ENCODE results near the gene GRHPR.
A peak's percentile ranks its signal among the peaks of the same experiment; 100 is the strongest.
"Not testable (repeated sequence)": the region's sequence is repeated elsewhere in the genome, so short reads cannot be mapped to it uniquely, and the experiment has no call there.

The GRHPR gene

GRCh38 chr9:37453827-37454226 is 31.3 kb downstream of the GRHPR start:
- Histone ChIP-seq H3K27ac (ENCODE audit: low read length) (no peak overlapping the region), H3K36me3 (ENCODE audit: control insufficient read depth in 1 of 2, insufficient read depth in 2 of 2, low read length in 2 of 2) (no peaks in the 10 kb centered on the region)

GRCh38 chr9:37454238-37454637 is 31.7 kb downstream of the GRHPR start:
- no peaks in the 10 kb centered on the region for H3K27me3 ChIP-seq (ENCODE audit: low read depth, low read length)
- peaks cover 0 to 15% of the 10 kb centered on the region in 2 donors for H3K4me1 ChIP-seq (ENCODE audit: control insufficient read depth in 1 of 2, insufficient read depth in 2 of 2, low read length in 2 of 2)
- peaks cover 0 to 2% of the 10 kb centered on the region in 2 donors for H3K9me3 ChIP-seq (ENCODE audit: control insufficient read depth in 1 of 2, low read length in 2 of 2)
- no peak overlapping the region for H3K27ac ChIP-seq (ENCODE audit: low read length)
- H3K4me3 ChIP-seq (ENCODE audit: low read depth in 1 of 2, low read length in 2 of 2) = no peak overlapping the region
- no peaks in the 10 kb centered on the region for H3K36me3 ChIP-seq (ENCODE audit: control insufficient read depth in 1 of 2, insufficient read depth in 2 of 2, low read length in 2 of 2)

More at GRCh38 chr9:37453827-37454226, 31.3 kb downstream of the GRHPR start:
- H3K4me3 ChIP-seq (ENCODE audit: low read depth in 1 of 2, low read length in 2 of 2) = no peak overlapping the region
- H3K27me3 ChIP-seq (ENCODE audit: low read depth, low read length) = no peaks in the 10 kb centered on the region
- H3K4me1 ChIP-seq (ENCODE audit: control insufficient read depth in 1 of 2, insufficient read depth in 2 of 2, low read length in 2 of 2) = peaks cover 0 to 15% of the 10 kb centered on the region in 2 donors
- peaks cover 0 to 2% of the 10 kb centered on the region in 2 donors for H3K9me3 ChIP-seq (ENCODE audit: control insufficient read depth in 1 of 2, low read length in 2 of 2)

- no peak overlapping the region for H3K27ac ChIP-seq (ENCODE audit: low read length)
- H3K9me3 ChIP-seq (ENCODE audit: control insufficient read depth in 1 of 2, low read length in 2 of 2) = peaks cover 0 to 2% of the 10 kb centered on the region in 2 donors
- H3K4me3 ChIP-seq (ENCODE audit: low read depth in 1 of 2, low read length in 2 of 2) = no peak overlapping the region
- H3K27me3 ChIP-seq (ENCODE audit: low read depth, low read length) = no peaks in the 10 kb centered on the region
- H3K4me1 ChIP-seq (ENCODE audit: control insufficient read depth in 1 of 2, insufficient read depth in 2 of 2, low read length in 2 of 2) = peaks cover 0 to 15% of the 10 kb centered on the region in 2 donors
- no peaks in the 10 kb centered on the region for H3K36me3 ChIP-seq (ENCODE audit: control insufficient read depth in 1 of 2, insufficient read depth in 2 of 2, low read length in 2 of 2)
Observed at GRCh38 chr9:37455884-37456647, 33.6 kb downstream of the GRHPR start.

- H3K4me1 ChIP-seq (ENCODE audit: control insufficient read depth in 1 of 2, insufficient read depth in 2 of 2, low read length in 2 of 2) = peaks cover 0 to 11% of the 10 kb centered on the region in 2 donors
- H3K36me3 ChIP-seq (ENCODE audit: control insufficient read depth in 1 of 2, insufficient read depth in 2 of 2, low read length in 2 of 2) = no peaks in the 10 kb centered on the region
- no peak overlapping the region for H3K27ac ChIP-seq (ENCODE audit: low read length)
- H3K27me3 ChIP-seq (ENCODE audit: low read depth, low read length) = no peaks in the 10 kb centered on the region
- H3K9me3 ChIP-seq (ENCODE audit: control insufficient read depth in 1 of 2, low read length in 2 of 2) = peaks cover 0 to 2% of the 10 kb centered on the region in 2 donors
- H3K4me3 ChIP-seq (ENCODE audit: low read depth in 1 of 2, low read length in 2 of 2) = no peak overlapping the region
Observed at GRCh38 chr9:37456817-37457216, 34.3 kb downstream of the GRHPR start.

GRCh38 chr9:37464006-37464405 is 41.5 kb downstream of the GRHPR start:
- no peaks in the 10 kb centered on the region for H3K9me3 ChIP-seq (ENCODE audit: control insufficient read depth in 1 of 2, low read length in 2 of 2)
- H3K36me3 ChIP-seq (ENCODE audit: control insufficient read depth in 1 of 2, insufficient read depth in 2 of 2, low read length in 2 of 2) = peaks cover 0 to 9% of the 10 kb centered on the region in 2 donors
- peaks cover 16 to 17% of the 10 kb centered on the region in 2 donors for H3K4me1 ChIP-seq (ENCODE audit: control insufficient read depth in 1 of 2, insufficient read depth in 2 of 2, low read length in 2 of 2)
- peak overlapping the region; percentile 97 for H3K27ac ChIP-seq (ENCODE audit: low read length)
- no peaks in the 10 kb centered on the region for H3K27me3 ChIP-seq (ENCODE audit: low read depth, low read length)
- peak overlapping the region; percentile 88 to 96 for H3K4me3 ChIP-seq (ENCODE audit: low read depth in 1 of 2, low read length in 2 of 2)

- Histone ChIP-seq H3K9me3 (ENCODE audit: control insufficient read depth in 1 of 2, low read length in 2 of 2) (no peaks in the 10 kb centered on the region), H3K27ac (ENCODE audit: low read length) (peak overlapping the region; percentile 97), H3K4me3 (ENCODE audit: low read depth in 1 of 2, low read length in 2 of 2) (peak overlapping the region; percentile 88 to 96), H3K36me3 (ENCODE audit: control insufficient read depth in 1 of 2, insufficient read depth in 2 of 2, low read length in 2 of 2) (peaks cover 0 to 9% of the 10 kb centered on the region in 2 donors), H3K27me3 (ENCODE audit: low read depth, low read length) (no peaks in the 10 kb centered on the region), H3K4me1 (ENCODE audit: control insufficient read depth in 1 of 2, insufficient read depth in 2 of 2, low read length in 2 of 2) (peaks cover 16 to 17% of the 10 kb centered on the region in 2 donors)
Observed at GRCh38 chr9:37464426-37465248, 42.1 kb downstream of the GRHPR start.

- Histone ChIP-seq H3K36me3 (ENCODE audit: control insufficient read depth in 1 of 2, insufficient read depth in 2 of 2, low read length in 2 of 2) (peaks cover 0 to 9% of the 10 kb centered on the region in 2 donors), H3K4me1 (ENCODE audit: control insufficient read depth in 1 of 2, insufficient read depth in 2 of 2, low read length in 2 of 2) (peaks cover 16 to 17% of the 10 kb centered on the region in 2 donors), H3K9me3 (ENCODE audit: control insufficient read depth in 1 of 2, low read length in 2 of 2) (no peaks in the 10 kb centered on the region), H3K27ac (ENCODE audit: low read length) (peak within 1 kb of the TSS; percentile 97), H3K4me3 (ENCODE audit: low read depth in 1 of 2, low read length in 2 of 2) (peak within 1 kb of the TSS; percentile 88 to 96), H3K27me3 (ENCODE audit: low read depth, low read length) (no peaks in the 10 kb centered on the region)
Observed at GRCh38 chr9:37465249-37466036, 42.9 kb downstream of the GRHPR start, which contains the start of gene ZBTB5. Gene ZBTB5, minus strand, starts transcription at chr9:37465450. Its CDS starts 22,899 bp downstream, at chr9:37442551.

GRCh38 chr9:37466037-37466709 is 43.7 kb downstream of the GRHPR start:
- peak overlapping the region; percentile 66 to 88 for H3K4me3 ChIP-seq (ENCODE audit: low read depth in 1 of 2, low read length in 2 of 2)
- H3K27ac ChIP-seq (ENCODE audit: low read length) = peak overlapping the region; percentile 88
- no peaks in the 10 kb centered on the region for H3K9me3 ChIP-seq (ENCODE audit: control insufficient read depth in 1 of 2, low read length in 2 of 2)
- peaks cover 0 to 9% of the 10 kb centered on the region in 2 donors for H3K36me3 ChIP-seq (ENCODE audit: control insufficient read depth in 1 of 2, insufficient read depth in 2 of 2, low read length in 2 of 2)
- peaks cover 16 to 17% of the 10 kb centered on the region in 2 donors for H3K4me1 ChIP-seq (ENCODE audit: control insufficient read depth in 1 of 2, insufficient read depth in 2 of 2, low read length in 2 of 2)
- no peaks in the 10 kb centered on the region for H3K27me3 ChIP-seq (ENCODE audit: low read depth, low read length)

- peaks cover 17 to 22% of the 10 kb centered on the region in 2 donors for H3K4me1 ChIP-seq (ENCODE audit: control insufficient read depth in 1 of 2, insufficient read depth in 2 of 2, low read length in 2 of 2)
- H3K9me3 ChIP-seq (ENCODE audit: control insufficient read depth in 1 of 2, low read length in 2 of 2); H3K36me3 ChIP-seq (ENCODE audit: control insufficient read depth in 1 of 2, insufficient read depth in 2 of 2, low read length in 2 of 2); H3K27me3 ChIP-seq (ENCODE audit: low read depth, low read length); H3K27ac ChIP-seq (ENCODE audit: low read length); H3K4me3 ChIP-seq (ENCODE audit: low read depth in 1 of 2, low read length in 2 of 2): not testable (repeated sequence)
Observed at GRCh38 chr9:37467530-37467929, 45.0 kb downstream of the GRHPR start.

GRCh38 chr9:37468620-37469019 is 46.1 kb downstream of the GRHPR start:
- no peaks in the 10 kb centered on the region for H3K27me3 ChIP-seq (ENCODE audit: low read depth, low read length)
- no peak overlapping the region for H3K27ac ChIP-seq (ENCODE audit: low read length)
- H3K4me3 ChIP-seq (ENCODE audit: low read depth in 1 of 2, low read length in 2 of 2) = no peak overlapping the region
- H3K4me1 ChIP-seq (ENCODE audit: control insufficient read depth in 1 of 2, insufficient read depth in 2 of 2, low read length in 2 of 2) = peaks cover 12 to 13% of the 10 kb centered on the region in 2 donors
- peaks cover 0 to 9% of the 10 kb centered on the region in 2 donors for H3K36me3 ChIP-seq (ENCODE audit: control insufficient read depth in 1 of 2, insufficient read depth in 2 of 2, low read length in 2 of 2)
- no peaks in the 10 kb centered on the region for H3K9me3 ChIP-seq (ENCODE audit: control insufficient read depth in 1 of 2, low read length in 2 of 2)
